HFFc6 (cell line): ENCODE measurements around the gene S1PR1. TPM values are rescaled to one million over a fixed set of nuclear protein-coding genes. Genes with fewer than 3 reads are reported as not detected.
"Not testable (repeated sequence)": the region's sequence is repeated elsewhere in the genome, so short reads cannot be mapped to it uniquely, and the experiment has no call there.

Experiments used
- DNase-seq: peaks from one replicate; pipeline ENCODE4 v3.0.0-alpha.2; 2018
- H3K27ac Mint-ChIP-seq: 2 replicates; pipeline ENCODE4 v1.8.0; 2020; ENCODE audit warnings: mild to moderate bottlenecking, mixed read lengths
- H3K27me3 Mint-ChIP-seq: 2 replicates; pipeline ENCODE4 v1.8.0; 2021; ENCODE audit warnings: mild to moderate bottlenecking, moderate library complexity, mixed read lengths; ENCODE audit not compliant: insufficient read depth
- H3K36me3 Mint-ChIP-seq: 2 replicates; pipeline ENCODE4 v1.8.0; 2021; ENCODE audit warnings: low read depth, mixed read lengths
- H3K4me1 Mint-ChIP-seq: 2 replicates; pipeline ENCODE4 v1.8.0; 2020; ENCODE audit warnings: low read depth, mixed read lengths
- H3K4me3 Mint-ChIP-seq: 2 replicates; pipeline ENCODE4 v1.8.0; 2020; ENCODE audit warnings: mild to moderate bottlenecking, moderate library complexity, mixed read lengths
- H3K9me3 Mint-ChIP-seq: 2 replicates; pipeline ENCODE4 v1.8.0; 2020; ENCODE audit warnings: mild to moderate bottlenecking, mixed read lengths
- long read RNA-seq: library from polyadenylated mRNA; unstranded; transcript quantifications from one replicate; pipeline ENCODE4 v2.0.0, GENCODE V29; 2019
- total RNA-seq, 6 experiments: library from RNA; stranded (reverse); fragmentation: NEBNext Ultra II Directional; extraction: Animal tissue kit (Norgen Biotek cat#: 25700); gene quantifications; 2 replicates in 1 of 6; 3 replicates in 5 of 6; pipeline ENCODE4 v1.2.3, GENCODE V29; 2021
- TF ChIP-seq, protein P1 (sequence below): fragments of 200-600 bp; sonication (generic); IDR thresholded peaks from 2 replicates; pipeline ENCODE4 v1.5.0; 2021; ENCODE audit warnings: antibody characterized with exemption, mild to moderate bottlenecking

Gene S1PR1
- 10 to 100 TPM in 2 of 6 experiments, 1 to 10 TPM in 4; 6.0 to 10.2 (median 8.9) TPM for total RNA-seq
- long read RNA-seq, partial matches to known transcripts: 0 of 3 reads
- long read RNA-seq, other reads (novel, unspliced or antisense): 1 of 3 reads

DNA sequence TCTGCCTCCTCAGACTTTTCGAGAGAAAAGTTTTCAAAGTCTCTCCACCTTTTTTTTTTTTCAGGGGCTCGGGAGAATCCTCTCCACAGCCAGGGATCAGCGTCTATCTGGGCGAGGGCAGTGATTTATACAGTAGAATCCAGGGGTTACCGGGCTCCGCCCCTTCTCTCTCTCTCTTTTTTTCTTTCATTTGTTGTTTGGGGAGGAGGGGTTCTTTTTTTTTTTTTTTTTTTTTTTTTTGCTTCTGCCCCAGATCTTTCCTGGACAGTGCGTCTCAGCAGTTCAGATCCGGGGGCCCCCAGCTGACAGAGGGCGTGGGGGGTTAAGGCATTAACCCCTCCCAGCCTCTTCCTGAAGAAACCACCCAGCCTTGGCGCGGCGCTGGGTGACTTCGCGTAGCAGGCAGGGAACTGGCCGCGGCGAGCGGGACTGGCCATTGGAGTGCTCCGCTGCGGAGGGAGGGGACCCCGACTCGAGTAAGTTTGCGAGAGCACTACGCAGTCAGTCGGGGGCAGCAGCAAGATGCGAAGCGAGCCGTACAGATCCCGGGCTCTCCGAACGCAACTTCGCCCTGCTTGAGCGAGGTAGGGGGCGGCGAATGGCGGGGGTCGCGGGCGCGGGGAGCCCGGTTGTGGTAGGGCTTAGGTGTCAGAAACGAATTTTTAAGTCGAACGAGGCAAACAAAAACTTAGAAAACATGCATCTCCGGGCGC is at the start of gene S1PR1:
S1PR1 (plus strand) TSS at position 504 of the 713 bp plus-strand sequence. CDS start 1,966 bp downstream, outside the sequence.
- Mint-ChIP-seq H3K27ac (peak within 1 kb of the TSS; percentile 44), H3K9me3 (no peaks in the 10 kb centered on the region; the same call in 1 of the 2 replicates), H3K36me3 (peaks cover 8% of the 10 kb centered on the region), H3K27me3 (peaks cover 2% of the 10 kb centered on the region), H3K4me1 (peaks cover 33% of the 10 kb centered on the region), H3K4me3 (peak within 1 kb of the TSS; percentile 90)
- TF ChIP-seq, protein P1, sequence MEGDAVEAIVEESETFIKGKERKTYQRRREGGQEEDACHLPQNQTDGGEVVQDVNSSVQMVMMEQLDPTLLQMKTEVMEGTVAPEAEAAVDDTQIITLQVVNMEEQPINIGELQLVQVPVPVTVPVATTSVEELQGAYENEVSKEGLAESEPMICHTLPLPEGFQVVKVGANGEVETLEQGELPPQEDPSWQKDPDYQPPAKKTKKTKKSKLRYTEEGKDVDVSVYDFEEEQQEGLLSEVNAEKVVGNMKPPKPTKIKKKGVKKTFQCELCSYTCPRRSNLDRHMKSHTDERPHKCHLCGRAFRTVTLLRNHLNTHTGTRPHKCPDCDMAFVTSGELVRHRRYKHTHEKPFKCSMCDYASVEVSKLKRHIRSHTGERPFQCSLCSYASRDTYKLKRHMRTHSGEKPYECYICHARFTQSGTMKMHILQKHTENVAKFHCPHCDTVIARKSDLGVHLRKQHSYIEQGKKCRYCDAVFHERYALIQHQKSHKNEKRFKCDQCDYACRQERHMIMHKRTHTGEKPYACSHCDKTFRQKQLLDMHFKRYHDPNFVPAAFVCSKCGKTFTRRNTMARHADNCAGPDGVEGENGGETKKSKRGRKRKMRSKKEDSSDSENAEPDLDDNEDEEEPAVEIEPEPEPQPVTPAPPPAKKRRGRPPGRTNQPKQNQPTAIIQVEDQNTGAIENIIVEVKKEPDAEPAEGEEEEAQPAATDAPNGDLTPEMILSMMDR: no peak
- peak; percentile 34 for DNase-seq

DNA sequence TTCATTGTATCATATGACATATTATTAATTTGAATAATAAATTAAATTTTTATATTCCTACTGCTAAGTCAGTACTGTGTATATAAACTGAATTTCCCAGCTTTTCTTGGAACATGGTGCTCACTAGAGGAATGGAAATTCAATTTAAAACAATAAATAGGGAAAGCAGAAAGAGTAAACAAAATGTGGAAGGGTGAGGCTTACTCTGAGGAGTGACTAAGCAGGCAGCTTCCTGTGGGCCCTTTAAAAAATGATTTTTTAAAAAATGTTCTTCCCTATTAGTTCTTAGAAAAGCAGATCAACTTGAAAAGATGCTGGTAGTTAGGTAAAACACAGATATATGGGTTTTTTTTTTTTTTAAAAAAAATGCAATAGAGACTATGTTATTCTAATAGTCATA is 49.5 kb upstream of the S1PR1 start:
- H3K4me3 Mint-ChIP-seq: no peak overlapping the region
- TF ChIP-seq, protein P1: no peak
- H3K36me3 Mint-ChIP-seq: no peaks in the 10 kb centered on the region
- H3K9me3 Mint-ChIP-seq: no peaks in the 10 kb centered on the region
- no peaks in the 10 kb centered on the region; the same call in 1 of the 2 replicates for H3K27me3 Mint-ChIP-seq
- peaks cover 61% of the 10 kb centered on the region for H3K4me1 Mint-ChIP-seq
- peak overlapping the region; percentile 25 for H3K27ac Mint-ChIP-seq
- no peak for DNase-seq

DNA sequence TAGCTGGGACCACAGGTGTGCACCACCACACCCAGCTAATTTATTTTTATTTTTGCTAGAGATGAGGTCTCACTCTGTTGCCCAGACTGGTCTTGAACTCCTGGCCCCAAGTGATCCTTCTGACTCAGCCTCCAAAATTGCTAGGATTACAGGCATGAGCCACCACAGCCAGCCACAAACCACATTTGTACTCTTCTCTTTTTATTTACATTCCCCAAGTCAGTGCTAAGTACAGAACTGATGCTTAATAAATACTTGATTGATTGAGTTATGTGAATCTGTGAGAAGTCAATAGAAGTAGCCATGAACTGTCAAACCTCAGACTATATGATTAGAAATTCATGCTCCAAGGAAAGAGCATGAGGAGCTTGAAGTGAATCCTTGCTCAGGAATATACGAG is 48.5 kb upstream of the S1PR1 start:
- Mint-ChIP-seq H3K27ac (no peak overlapping the region), H3K4me3 (no peak overlapping the region), H3K9me3 (no peaks in the 10 kb centered on the region), H3K36me3 (no peaks in the 10 kb centered on the region), H3K4me1 (peaks cover 52% of the 10 kb centered on the region), H3K27me3 (no peaks in the 10 kb centered on the region; the same call in 1 of the 2 replicates)
- no peak for DNase-seq
- TF ChIP-seq, protein P1: no peak

DNA sequence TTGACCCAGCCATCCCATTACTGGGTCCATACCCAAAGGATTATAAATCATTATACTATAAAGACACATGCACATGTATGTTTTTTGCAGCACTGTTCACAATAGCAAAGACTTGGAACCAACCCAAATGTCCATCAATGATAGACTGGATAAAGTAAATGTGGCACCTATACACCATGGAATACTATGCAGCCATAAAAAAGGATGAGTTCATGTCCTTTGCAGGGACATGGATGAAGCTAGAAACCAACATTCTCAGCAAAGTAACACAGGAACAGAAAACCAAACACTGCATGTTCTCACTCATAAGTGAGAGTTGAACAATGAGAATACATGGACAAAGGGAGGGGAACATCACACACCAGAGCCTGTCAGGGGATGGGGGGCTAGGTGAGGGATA is 47.9 kb upstream of the S1PR1 start:
- H3K4me3 Mint-ChIP-seq, H3K27me3 Mint-ChIP-seq, H3K27ac Mint-ChIP-seq, DNase-seq, H3K9me3 Mint-ChIP-seq, H3K36me3 Mint-ChIP-seq: not testable (repeated sequence)
- H3K4me1 Mint-ChIP-seq: peaks cover 52% of the 10 kb centered on the region

DNA sequence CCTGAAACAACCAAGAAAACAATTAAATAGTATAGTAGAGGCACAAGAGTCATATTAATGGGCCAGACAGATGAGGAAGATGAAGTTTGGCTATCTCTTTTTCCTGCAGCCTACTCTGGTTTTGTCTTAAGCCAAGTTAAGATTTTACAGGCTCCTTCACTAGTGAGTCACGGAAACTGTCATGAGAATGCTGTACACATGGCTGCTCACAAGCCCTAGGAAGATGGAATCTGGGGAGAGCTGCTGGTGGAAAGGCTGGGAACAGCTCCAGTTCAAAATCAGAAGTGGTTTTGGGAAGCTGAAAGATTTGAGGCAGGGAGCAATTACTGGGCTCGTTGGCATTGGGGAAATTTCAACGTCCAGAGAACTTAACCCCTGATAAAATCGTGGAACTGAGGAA is 46.4 kb upstream of the S1PR1 start:
- peak; percentile 46 for DNase-seq
- Mint-ChIP-seq H3K36me3 (no peaks in the 10 kb centered on the region), H3K27me3 (no peaks in the 10 kb centered on the region; the same call in 1 of the 2 replicates), H3K4me3 (no peak overlapping the region), H3K9me3 (no peaks in the 10 kb centered on the region), H3K4me1 (peaks cover 47% of the 10 kb centered on the region), H3K27ac (peak overlapping the region; percentile 46; the same call in 1 of the 2 replicates)
- TF ChIP-seq, protein P1: no peak

DNA sequence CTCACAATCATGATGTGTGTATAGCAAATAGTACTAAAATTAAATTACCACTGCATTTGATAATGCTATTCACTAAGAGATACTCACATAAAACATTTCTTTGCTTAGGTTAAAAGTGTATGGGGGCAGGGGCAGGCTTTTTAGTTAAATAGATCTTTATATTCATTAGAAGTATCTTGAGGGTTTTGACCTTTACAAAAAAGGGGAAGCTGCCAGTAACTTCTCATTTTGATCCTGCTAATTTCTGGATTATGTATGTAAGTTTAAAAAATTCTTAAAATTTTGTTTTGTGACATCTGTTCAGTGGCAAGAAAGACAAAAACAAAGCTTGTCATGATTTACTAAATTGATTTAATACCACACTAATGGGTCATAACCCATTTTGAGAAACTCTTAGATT is 45.8 kb upstream of the S1PR1 start:
- no peaks in the 10 kb centered on the region; the same call in 1 of the 2 replicates for H3K27me3 Mint-ChIP-seq
- DNase-seq: no peak
- TF ChIP-seq, protein P1: no peak
- H3K27ac Mint-ChIP-seq: no peak overlapping the region
- H3K4me1 Mint-ChIP-seq: peaks cover 46% of the 10 kb centered on the region
- H3K4me3 Mint-ChIP-seq: no peak overlapping the region
- no peaks in the 10 kb centered on the region for H3K36me3 Mint-ChIP-seq
- H3K9me3 Mint-ChIP-seq: no peaks in the 10 kb centered on the region
